HL-60 (cell line): Measurements from ENCODE around the gene SERTM1.

ENCODE experiments used
- GABPA ChIP-seq: IDR thresholded peaks from 2 replicates; pipeline ENCODE4 v1.6.1; 2012; ENCODE audit warnings: low read depth
- POLR2AphosphoS5 ChIP-seq: IDR thresholded peaks from 2 replicates; pipeline ENCODE4 v1.6.1; 2012; ENCODE audit warnings: low read depth
- REST ChIP-seq: IDR thresholded peaks from 2 replicates; pipeline ENCODE4 v1.6.1; 2012; ENCODE audit warnings: low read depth; ENCODE audit not compliant: insufficient replicate concordance
- SPI1 ChIP-seq: IDR thresholded peaks from 2 replicates; pipeline ENCODE4 v1.6.1; 2012; ENCODE audit warnings: low read depth, mild to moderate bottlenecking, borderline replicate concordance
- TF ChIP-seq, protein P1 (sequence below): IDR thresholded peaks from one replicate; pipeline ENCODE4 v1.5.1; 2011; ENCODE audit warnings: low read length, control low read depth, inconsistent platforms; ENCODE audit not compliant: insufficient read depth

GRCh38 chr13:36737524-36738083, 63.8 kb downstream of the SERTM1 start:
- TF ChIP-seq, protein P1, sequence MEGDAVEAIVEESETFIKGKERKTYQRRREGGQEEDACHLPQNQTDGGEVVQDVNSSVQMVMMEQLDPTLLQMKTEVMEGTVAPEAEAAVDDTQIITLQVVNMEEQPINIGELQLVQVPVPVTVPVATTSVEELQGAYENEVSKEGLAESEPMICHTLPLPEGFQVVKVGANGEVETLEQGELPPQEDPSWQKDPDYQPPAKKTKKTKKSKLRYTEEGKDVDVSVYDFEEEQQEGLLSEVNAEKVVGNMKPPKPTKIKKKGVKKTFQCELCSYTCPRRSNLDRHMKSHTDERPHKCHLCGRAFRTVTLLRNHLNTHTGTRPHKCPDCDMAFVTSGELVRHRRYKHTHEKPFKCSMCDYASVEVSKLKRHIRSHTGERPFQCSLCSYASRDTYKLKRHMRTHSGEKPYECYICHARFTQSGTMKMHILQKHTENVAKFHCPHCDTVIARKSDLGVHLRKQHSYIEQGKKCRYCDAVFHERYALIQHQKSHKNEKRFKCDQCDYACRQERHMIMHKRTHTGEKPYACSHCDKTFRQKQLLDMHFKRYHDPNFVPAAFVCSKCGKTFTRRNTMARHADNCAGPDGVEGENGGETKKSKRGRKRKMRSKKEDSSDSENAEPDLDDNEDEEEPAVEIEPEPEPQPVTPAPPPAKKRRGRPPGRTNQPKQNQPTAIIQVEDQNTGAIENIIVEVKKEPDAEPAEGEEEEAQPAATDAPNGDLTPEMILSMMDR, result no peak
- TF ChIP-seq REST, result no peak
- no peak for TF ChIP-seq POLR2AphosphoS5
- no peak for TF ChIP-seq GABPA
- TF ChIP-seq SPI1, result no peak
